HepG2 (cell line): Measurements from ENCODE around the gene SLC1A2. TPM values are rescaled to one million over a fixed set of nuclear protein-coding genes. Genes with fewer than 3 reads are reported as not detected.

ENCODE experiments used
- MLLT10 ChIP-seq: sonication (generic); formaldehyde crosslinking; IDR thresholded peaks from 2 replicates; pipeline ENCODE4 v1.4.0; 2020; ENCODE audit warnings: missing genetic modification reagents
- SAP130 ChIP-seq: IDR thresholded peaks from 2 replicates; pipeline ENCODE4 v1.6.1; 2016; ENCODE audit warnings: low read depth
- SRSF1 ChIP-seq: fragments of 200-400 bp; formaldehyde crosslinking; optimal IDR thresholded peaks from 2 replicates; pipeline ENCODE3; 2017; ENCODE audit warnings: mild to moderate bottlenecking, low read depth, low read length, moderate library complexity
- XBP1 ChIP-seq: sonication (generic); formaldehyde crosslinking; IDR thresholded peaks from 2 replicates; pipeline ENCODE4 v1.5.0; 2020; ENCODE audit warnings: missing genetic modification reagents
- ZBTB20 ChIP-seq: sonication (generic); formaldehyde crosslinking; IDR thresholded peaks from 2 replicates; pipeline ENCODE4 v1.8.1; 2023; ENCODE audit warnings: missing genetic modification reagents, low read depth, mild to moderate bottlenecking, borderline replicate concordance
- ZNF34 ChIP-seq: sonication (generic); formaldehyde crosslinking; IDR thresholded peaks from 2 replicates; pipeline ENCODE4 v1.4.0; 2020; ENCODE audit warnings: mild to moderate bottlenecking, missing genetic modification reagents, borderline replicate concordance
- polyA plus RNA-seq, 8 experiments: library from polyadenylated mRNA; depleted of rRNA in 3 of 8; stranded (reverse) in 7 of 8; unstranded in 1 of 8; fragments of >200 nt; fragmentation: Illumina TruSeq in 4 of 8; extraction: Trizol in 4 of 8; gene quantifications; 2 replicates each; pipeline versions ENCODE4 v1.2.1 to v1.2.3, GENCODE V29; 2011 to 2016; ENCODE audit warnings: low read depth in 4 of 8, missing spikeins in 1 of 8, mixed read lengths in 1 of 8; ENCODE audit not compliant: insufficient read depth in 1 of 8
- total RNA-seq, 5 experiments: library from RNA; depleted of rRNA; stranded (reverse); fragments of >200 nt; fragmentation: Illumina TruSeq; extraction: Trizol; gene quantifications; 2 replicates each; pipeline ENCODE4 v1.2.3, GENCODE V29; 2016; ENCODE audit warnings: low read depth in 1 of 5
- TF ChIP-seq, protein P1 (sequence below): sonication (generic); formaldehyde crosslinking; IDR thresholded peaks from 2 replicates; pipeline ENCODE4 v1.4.0; 2020; ENCODE audit warnings: mild to moderate bottlenecking, missing genetic modification reagents, borderline replicate concordance
- TF ChIP-seq, protein P2 (sequence below): sonication (generic); formaldehyde crosslinking; IDR thresholded peaks from 2 replicates; pipeline ENCODE4 v1.5.1; 2020; ENCODE audit warnings: mild to moderate bottlenecking, missing genetic modification reagents, borderline replicate concordance
- TF ChIP-seq, protein P3 (sequence below): sonication (generic); formaldehyde crosslinking; IDR thresholded peaks from 2 replicates; pipeline ENCODE4 v1.9.0; 2021; ENCODE audit warnings: missing genetic modification reagents, borderline replicate concordance
- TF ChIP-seq, protein P4 (sequence below): IDR thresholded peaks from 2 replicates; pipeline ENCODE4 v1.6.1; 2016; ENCODE audit warnings: missing compliant biosample characterization, missing genetic modification reagents, borderline replicate concordance

The SLC1A2 gene
- total and polyA plus RNA-seq, 2 of the 13 experiments (the other 11 are each of a cell fraction or from before 2014, with no cell fraction given), result 23.2 to 43.2 TPM

DNA sequence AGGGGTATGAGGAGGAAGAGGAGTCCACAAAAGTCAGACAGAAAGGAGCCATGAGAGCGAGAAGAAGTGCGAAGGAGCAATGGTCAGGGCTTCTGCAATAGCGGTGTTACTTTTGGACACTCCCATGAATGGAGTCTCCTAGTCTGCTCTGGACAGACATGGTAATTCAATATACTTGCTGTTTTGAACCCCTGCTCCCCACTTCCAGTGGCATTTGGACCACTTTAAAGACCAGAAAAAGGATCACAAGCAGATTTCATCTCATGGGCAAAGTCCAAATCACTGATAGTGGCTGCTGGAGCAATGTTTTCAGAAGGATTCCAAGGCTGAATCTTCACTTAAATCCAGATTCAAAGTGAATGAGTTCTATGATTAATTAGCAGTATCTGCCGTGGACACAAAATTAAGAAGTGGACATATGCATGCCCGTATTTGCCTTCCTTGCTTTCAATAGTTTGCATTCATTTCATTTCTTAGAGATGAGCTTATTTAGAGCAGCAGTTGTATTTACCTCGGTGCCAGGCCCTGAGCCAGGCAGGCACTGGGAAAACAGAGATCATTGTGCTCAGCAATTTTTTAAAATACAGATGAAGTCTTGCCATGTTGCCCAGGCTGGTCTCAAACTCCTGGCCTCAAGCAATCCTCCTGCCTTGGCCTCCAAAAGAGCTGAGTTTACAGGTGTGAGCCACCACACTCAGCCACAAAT lies 72.0 kb downstream of the SLC1A2 start (continued):
- TF ChIP-seq, protein P1, sequence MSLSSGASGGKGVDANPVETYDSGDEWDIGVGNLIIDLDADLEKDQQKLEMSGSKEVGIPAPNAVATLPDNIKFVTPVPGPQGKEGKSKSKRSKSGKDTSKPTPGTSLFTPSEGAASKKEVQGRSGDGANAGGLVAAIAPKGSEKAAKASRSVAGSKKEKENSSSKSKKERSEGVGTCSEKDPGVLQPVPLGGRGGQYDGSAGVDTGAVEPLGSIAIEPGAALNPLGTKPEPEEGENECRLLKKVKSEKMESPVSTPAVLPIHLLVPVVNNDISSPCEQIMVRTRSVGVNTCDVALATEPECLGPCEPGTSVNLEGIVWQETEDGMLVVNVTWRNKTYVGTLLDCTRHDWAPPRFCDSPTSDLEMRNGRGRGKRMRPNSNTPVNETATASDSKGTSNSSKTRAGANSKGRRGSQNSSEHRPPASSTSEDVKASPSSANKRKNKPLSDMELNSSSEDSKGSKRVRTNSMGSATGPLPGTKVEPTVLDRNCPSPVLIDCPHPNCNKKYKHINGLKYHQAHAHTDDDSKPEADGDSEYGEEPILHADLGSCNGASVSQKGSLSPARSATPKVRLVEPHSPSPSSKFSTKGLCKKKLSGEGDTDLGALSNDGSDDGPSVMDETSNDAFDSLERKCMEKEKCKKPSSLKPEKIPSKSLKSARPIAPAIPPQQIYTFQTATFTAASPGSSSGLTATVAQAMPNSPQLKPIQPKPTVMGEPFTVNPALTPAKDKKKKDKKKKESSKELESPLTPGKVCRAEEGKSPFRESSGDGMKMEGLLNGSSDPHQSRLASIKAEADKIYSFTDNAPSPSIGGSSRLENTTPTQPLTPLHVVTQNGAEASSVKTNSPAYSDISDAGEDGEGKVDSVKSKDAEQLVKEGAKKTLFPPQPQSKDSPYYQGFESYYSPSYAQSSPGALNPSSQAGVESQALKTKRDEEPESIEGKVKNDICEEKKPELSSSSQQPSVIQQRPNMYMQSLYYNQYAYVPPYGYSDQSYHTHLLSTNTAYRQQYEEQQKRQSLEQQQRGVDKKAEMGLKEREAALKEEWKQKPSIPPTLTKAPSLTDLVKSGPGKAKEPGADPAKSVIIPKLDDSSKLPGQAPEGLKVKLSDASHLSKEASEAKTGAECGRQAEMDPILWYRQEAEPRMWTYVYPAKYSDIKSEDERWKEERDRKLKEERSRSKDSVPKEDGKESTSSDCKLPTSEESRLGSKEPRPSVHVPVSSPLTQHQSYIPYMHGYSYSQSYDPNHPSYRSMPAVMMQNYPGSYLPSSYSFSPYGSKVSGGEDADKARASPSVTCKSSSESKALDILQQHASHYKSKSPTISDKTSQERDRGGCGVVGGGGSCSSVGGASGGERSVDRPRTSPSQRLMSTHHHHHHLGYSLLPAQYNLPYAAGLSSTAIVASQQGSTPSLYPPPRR (CRISPR knock-in tag), result no peak
- TF ChIP-seq ZNF34, result no peak
- TF ChIP-seq MLLT10 (CRISPR knock-in tag), result no peak
- TF ChIP-seq, protein P2, sequence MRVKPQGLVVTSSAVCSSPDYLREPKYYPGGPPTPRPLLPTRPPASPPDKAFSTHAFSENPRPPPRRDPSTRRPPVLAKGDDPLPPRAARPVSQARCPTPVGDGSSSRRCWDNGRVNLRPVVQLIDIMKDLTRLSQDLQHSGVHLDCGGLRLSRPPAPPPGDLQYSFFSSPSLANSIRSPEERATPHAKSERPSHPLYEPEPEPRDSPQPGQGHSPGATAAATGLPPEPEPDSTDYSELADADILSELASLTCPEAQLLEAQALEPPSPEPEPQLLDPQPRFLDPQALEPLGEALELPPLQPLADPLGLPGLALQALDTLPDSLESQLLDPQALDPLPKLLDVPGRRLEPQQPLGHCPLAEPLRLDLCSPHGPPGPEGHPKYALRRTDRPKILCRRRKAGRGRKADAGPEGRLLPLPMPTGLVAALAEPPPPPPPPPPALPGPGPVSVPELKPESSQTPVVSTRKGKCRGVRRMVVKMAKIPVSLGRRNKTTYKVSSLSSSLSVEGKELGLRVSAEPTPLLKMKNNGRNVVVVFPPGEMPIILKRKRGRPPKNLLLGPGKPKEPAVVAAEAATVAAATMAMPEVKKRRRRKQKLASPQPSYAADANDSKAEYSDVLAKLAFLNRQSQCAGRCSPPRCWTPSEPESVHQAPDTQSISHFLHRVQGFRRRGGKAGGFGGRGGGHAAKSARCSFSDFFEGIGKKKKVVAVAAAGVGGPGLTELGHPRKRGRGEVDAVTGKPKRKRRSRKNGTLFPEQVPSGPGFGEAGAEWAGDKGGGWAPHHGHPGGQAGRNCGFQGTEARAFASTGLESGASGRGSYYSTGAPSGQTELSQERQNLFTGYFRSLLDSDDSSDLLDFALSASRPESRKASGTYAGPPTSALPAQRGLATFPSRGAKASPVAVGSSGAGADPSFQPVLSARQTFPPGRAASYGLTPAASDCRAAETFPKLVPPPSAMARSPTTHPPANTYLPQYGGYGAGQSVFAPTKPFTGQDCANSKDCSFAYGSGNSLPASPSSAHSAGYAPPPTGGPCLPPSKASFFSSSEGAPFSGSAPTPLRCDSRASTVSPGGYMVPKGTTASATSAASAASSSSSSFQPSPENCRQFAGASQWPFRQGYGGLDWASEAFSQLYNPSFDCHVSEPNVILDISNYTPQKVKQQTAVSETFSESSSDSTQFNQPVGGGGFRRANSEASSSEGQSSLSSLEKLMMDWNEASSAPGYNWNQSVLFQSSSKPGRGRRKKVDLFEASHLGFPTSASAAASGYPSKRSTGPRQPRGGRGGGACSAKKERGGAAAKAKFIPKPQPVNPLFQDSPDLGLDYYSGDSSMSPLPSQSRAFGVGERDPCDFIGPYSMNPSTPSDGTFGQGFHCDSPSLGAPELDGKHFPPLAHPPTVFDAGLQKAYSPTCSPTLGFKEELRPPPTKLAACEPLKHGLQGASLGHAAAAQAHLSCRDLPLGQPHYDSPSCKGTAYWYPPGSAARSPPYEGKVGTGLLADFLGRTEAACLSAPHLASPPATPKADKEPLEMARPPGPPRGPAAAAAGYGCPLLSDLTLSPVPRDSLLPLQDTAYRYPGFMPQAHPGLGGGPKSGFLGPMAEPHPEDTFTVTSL (CRISPR knock-in tag), result 0 out of 2 replicates have a peak, but pooled peaks have one; percentile 24
- TF ChIP-seq ZBTB20 (CRISPR knock-in tag), result no peak
- TF ChIP-seq, protein P3, sequence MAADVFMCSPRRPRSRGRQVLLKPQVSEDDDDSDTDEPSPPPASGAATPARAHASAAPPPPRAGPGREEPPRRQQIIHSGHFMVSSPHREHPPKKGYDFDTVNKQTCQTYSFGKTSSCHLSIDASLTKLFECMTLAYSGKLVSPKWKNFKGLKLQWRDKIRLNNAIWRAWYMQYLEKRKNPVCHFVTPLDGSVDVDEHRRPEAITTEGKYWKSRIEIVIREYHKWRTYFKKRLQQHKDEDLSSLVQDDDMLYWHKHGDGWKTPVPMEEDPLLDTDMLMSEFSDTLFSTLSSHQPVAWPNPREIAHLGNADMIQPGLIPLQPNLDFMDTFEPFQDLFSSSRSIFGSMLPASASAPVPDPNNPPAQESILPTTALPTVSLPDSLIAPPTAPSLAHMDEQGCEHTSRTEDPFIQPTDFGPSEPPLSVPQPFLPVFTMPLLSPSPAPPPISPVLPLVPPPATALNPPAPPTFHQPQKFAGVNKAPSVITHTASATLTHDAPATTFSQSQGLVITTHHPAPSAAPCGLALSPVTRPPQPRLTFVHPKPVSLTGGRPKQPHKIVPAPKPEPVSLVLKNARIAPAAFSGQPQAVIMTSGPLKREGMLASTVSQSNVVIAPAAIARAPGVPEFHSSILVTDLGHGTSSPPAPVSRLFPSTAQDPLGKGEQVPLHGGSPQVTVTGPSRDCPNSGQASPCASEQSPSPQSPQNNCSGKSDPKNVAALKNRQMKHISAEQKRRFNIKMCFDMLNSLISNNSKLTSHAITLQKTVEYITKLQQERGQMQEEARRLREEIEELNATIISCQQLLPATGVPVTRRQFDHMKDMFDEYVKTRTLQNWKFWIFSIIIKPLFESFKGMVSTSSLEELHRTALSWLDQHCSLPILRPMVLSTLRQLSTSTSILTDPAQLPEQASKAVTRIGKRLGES (CRISPR knock-in tag), result no peak
- TF ChIP-seq, protein P4, sequence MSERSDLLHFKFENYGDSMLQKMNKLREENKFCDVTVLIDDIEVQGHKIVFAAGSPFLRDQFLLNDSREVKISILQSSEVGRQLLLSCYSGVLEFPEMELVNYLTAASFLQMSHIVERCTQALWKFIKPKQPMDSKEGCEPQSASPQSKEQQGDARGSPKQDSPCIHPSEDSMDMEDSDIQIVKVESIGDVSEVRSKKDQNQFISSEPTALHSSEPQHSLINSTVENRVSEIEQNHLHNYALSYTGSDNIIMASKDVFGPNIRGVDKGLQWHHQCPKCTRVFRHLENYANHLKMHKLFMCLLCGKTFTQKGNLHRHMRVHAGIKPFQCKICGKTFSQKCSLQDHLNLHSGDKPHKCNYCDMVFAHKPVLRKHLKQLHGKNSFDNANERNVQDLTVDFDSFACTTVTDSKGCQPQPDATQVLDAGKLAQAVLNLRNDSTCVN (CRISPR knock-in tag), result no peak
- no peak for TF ChIP-seq SRSF1
- no peak for TF ChIP-seq XBP1 (CRISPR knock-in tag)
- TF ChIP-seq SAP130 (CRISPR knock-in tag), result peak; percentile 18; the same call in 1 of the 2 replicates
